Heart right ventricle (tissue), 16 donors: Measurements from ENCODE around the gene FAM187B. TPM values are rescaled to one million over a fixed set of nuclear protein-coding genes. Genes with fewer than 3 reads are reported as not detected.

Experiments
- ATAC-seq, 8 donors: fragments of 200-7000 bp; cut with Tn5 transposase; one replicate each; pipeline ENCODE4 v1.9.1; 2020; ENCODE audit warnings: mild to moderate bottlenecking in 8 of 8, moderate library complexity in 8 of 8, moderate number of reproducible peaks in 1 of 8
- DNase-seq, 2 donors: peaks; one replicate each; pipeline ENCODE4 v3.0.0-alpha.2; 2020
- H3K27ac ChIP-seq, 10 donors: fragments of 200-600 bp; sonication (generic) in 2 of 10; one replicate each; pipeline versions ENCODE4 v1.5.0 to v1.8.0; 2020 to 2022; ENCODE audit warnings: mild to moderate bottlenecking in 3 of 10
- H3K27me3 ChIP-seq, 7 donors: fragments of 200-600 bp; one replicate each; pipeline ENCODE4 v1.8.0; 2021 to 2022; ENCODE audit warnings: mild to moderate bottlenecking in 2 of 7
- H3K36me3 ChIP-seq, 9 donors: fragments of 200-600 bp; sonication (generic) in 1 of 9; one replicate each; pipeline versions ENCODE4 v1.5.0 to v1.8.0; 2020 to 2022; ENCODE audit warnings: mild to moderate bottlenecking in 2 of 9
- H3K4me1 ChIP-seq, 9 donors: fragments of 200-600 bp; sonication (generic) in 1 of 9; one replicate each; pipeline versions ENCODE4 v1.5.0 to v1.8.0; 2020 to 2022; ENCODE audit warnings: mild to moderate bottlenecking in 4 of 9
- H3K4me3 ChIP-seq, 10 donors: fragments of 200-600 bp; sonication (generic) in 2 of 10; one replicate each; pipeline versions ENCODE4 v1.5.0 to v1.8.0; 2020 to 2022; ENCODE audit warnings: mild to moderate bottlenecking in 7 of 10, moderate library complexity in 2 of 10
- H3K9me3 ChIP-seq, 11 donors: fragments of 200-600 bp in 10 of 11; sonication (generic) in 2 of 11; one replicate each; pipeline versions ENCODE4 v1.5.0 to v1.8.0; 2013 to 2022; ENCODE audit warnings: mild to moderate bottlenecking in 2 of 11, control low read depth in 1 of 11, moderate library complexity in 1 of 11
- WGBS, 2 donors: extraction: QIAGEN DNeasy Blood & Tissue Kit; methylation state at CpG; one replicate each; pipeline ENCODE4 v1.1.7; 2013; ENCODE audit warnings: inconsistent platforms in 1 of 2; 5-methylcytosine and 5-hydroxymethylcytosine counted together
- intact Hi-C, 10 donors: fragments of 100-400 bp; cut with DNase I; formaldehyde crosslinking; loops; one replicate each; pipeline versions ENCODE4 v1.11.1 to v1.14.2; 2022
- polyA plus RNA-seq, 2 donors: library from polyadenylated mRNA; stranded (reverse); fragments of 200-250 nt; gene quantifications; one replicate each; pipeline ENCODE4 v1.2.3, GENCODE V29; 2013
- total RNA-seq, 10 donors: library from RNA; stranded (reverse); fragmentation: NEBNext Ultra II Directional in 3 of 10; extraction: Animal tissue kit (Norgen Biotek cat#: 25700) in 3 of 10; gene quantifications; one replicate each; pipeline versions ENCODE4 v1.2.1 to v1.2.4, GENCODE V29; 2021 to 2023
- TF ChIP-seq, protein P1 (sequence below), 9 donors: fragments of 200-600 bp; sonication (generic) in 2 of 9; IDR thresholded peaks; one replicate each; pipeline versions ENCODE4 v1.5.0 to v1.8.0; 2021 to 2022; ENCODE audit warnings: antibody characterized with exemption in 9 of 9, mild to moderate bottlenecking in 5 of 9, moderate library complexity in 1 of 9
- donor health status: Arrhythmogenic right ventricular cardiomyopathy.
- donor health status: ischemic (EF 13 %, LVEDD 7.1; RV severe dilation, severe dysfunction).
- donor health status: healthy with polysubstance abuse.
- donor health status: DM: no; HTN: yes; CAD: no.
- donor health status: DM: no; HTN: no; CAD: no.
- donor health status: ischemic (EF 25% LVEDD 6.9; RV normal size, moderate dysfunction).
- donor health status: ischemic (EF 25% LVEDD 5.7; RV mildly dilated, moderate dysfunction).
- donor health status: healthy.
- donor health status: DM: yes; HTN: yes; CAD: no.
- donor health status: Ischemic cardiomyopathy.
- donor health status: ischemic (EF 35%, LVEDD 5.7; RV mildly dilated, moderate dysfunction).
- donor health status: nonischemic (EF 11% LVEDD 7.7; RV severe dilation, severe dysfunction).
- donor health status: DM: yes; HTN: yes; CAD: no.
- donor health status: PGD.
- donor health status: ischemic (EF 29% LVEDD 5.4; RV normal size, mild dysfunction).
- donor health status: nonischemic (EF 23%, LVEDD 6.1; RV moderate dilation, normal function).

FAM187B gene
- total and polyA plus RNA-seq, 12 donors = 0.48 TPM; not detected in 11

DNA sequence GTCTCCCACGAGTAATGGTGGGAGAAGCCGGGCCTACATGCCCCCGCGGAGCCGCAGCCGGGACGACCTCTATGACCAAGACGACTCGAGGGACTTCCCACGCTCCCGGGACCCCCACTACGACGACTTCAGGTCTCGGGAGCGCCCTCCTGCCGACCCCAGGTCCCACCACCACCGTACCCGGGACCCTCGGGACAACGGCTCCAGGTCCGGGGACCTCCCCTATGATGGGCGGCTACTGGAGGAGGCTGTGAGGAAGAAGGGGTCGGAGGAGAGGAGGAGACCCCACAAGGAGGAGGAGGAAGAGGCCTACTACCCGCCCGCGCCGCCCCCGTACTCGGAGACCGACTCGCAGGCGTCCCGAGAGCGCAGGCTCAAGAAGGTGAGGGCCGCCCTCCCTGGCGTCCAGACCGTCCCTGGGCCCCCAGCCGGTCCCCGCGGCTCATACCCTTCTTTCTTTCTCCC is 38.8 kb upstream of the FAM187B start:
- H3K27ac ChIP-seq = peak overlapping the region; percentile 87 to 100 (median 96)
- DNase-seq = peak; percentile 50 to 68
- WGBS, 2 donors = 0% methylated on average over 40 of the region's 40 CpGs
- peaks cover 13 to 54% (median 42%) of the 10 kb centered on the region in 9 donors for H3K4me1 ChIP-seq
- peak; percentile 35 to 71 (median 58) for ATAC-seq
- H3K36me3 ChIP-seq = peaks cover 8 to 26% (median 21%) of the 10 kb centered on the region in 9 donors
- TF ChIP-seq, protein P1, sequence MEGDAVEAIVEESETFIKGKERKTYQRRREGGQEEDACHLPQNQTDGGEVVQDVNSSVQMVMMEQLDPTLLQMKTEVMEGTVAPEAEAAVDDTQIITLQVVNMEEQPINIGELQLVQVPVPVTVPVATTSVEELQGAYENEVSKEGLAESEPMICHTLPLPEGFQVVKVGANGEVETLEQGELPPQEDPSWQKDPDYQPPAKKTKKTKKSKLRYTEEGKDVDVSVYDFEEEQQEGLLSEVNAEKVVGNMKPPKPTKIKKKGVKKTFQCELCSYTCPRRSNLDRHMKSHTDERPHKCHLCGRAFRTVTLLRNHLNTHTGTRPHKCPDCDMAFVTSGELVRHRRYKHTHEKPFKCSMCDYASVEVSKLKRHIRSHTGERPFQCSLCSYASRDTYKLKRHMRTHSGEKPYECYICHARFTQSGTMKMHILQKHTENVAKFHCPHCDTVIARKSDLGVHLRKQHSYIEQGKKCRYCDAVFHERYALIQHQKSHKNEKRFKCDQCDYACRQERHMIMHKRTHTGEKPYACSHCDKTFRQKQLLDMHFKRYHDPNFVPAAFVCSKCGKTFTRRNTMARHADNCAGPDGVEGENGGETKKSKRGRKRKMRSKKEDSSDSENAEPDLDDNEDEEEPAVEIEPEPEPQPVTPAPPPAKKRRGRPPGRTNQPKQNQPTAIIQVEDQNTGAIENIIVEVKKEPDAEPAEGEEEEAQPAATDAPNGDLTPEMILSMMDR (IDR thresholded peaks at IDR 0.05) = no peak
- peak overlapping the region; percentile 62 to 99 (median 89) for H3K4me3 ChIP-seq
- no peaks in the 10 kb centered on the region for H3K9me3 ChIP-seq
- no peaks in the 10 kb centered on the region for H3K27me3 ChIP-seq
- intact Hi-C loops = loop anchor here in 6 of 10 donors (5.0 to 10.0 kb wide), 4 partner anchors 110 to 293 kb away; partner anchors contain the start of genes FXYD7 (in 3 of the 6), FXYD1 (in 2 of the 6) and LGI4 (in 2 of the 6)

- H3K27me3 ChIP-seq = no peaks in the 10 kb centered on the region
- TF ChIP-seq, protein P1 (IDR thresholded peaks at IDR 0.05) = no peak
- H3K27ac ChIP-seq = peak overlapping the region; percentile 87 to 100 (median 96)
- peak overlapping the region; percentile 62 to 99 (median 89) for H3K4me3 ChIP-seq
- H3K4me1 ChIP-seq = peaks cover 13 to 59% (median 42%) of the 10 kb centered on the region in 9 donors
- ATAC-seq (peak; percentile 5 to 40 (median 24)), DNase-seq (peak in 1 of 2 donors; percentile 55)
- H3K36me3 ChIP-seq = peaks cover 6 to 20% (median 16%) of the 10 kb centered on the region in 9 donors
- intact Hi-C loops = loop anchor here in 6 of 10 donors (5.0 to 10.0 kb wide), 4 partner anchors 109 to 292 kb away; partner anchors contain the start of genes FXYD7 (in 3 of the 6), FXYD1 (in 2 of the 6) and LGI4 (in 2 of the 6)
- H3K9me3 ChIP-seq = no peaks in the 10 kb centered on the region
- WGBS, 2 donors = 34 to 37% methylated on average over 39 of the region's 39 CpGs
Observed at GRCh38 chr19:35266520-35267352, 38.2 kb upstream of the FAM187B start.

DNA sequence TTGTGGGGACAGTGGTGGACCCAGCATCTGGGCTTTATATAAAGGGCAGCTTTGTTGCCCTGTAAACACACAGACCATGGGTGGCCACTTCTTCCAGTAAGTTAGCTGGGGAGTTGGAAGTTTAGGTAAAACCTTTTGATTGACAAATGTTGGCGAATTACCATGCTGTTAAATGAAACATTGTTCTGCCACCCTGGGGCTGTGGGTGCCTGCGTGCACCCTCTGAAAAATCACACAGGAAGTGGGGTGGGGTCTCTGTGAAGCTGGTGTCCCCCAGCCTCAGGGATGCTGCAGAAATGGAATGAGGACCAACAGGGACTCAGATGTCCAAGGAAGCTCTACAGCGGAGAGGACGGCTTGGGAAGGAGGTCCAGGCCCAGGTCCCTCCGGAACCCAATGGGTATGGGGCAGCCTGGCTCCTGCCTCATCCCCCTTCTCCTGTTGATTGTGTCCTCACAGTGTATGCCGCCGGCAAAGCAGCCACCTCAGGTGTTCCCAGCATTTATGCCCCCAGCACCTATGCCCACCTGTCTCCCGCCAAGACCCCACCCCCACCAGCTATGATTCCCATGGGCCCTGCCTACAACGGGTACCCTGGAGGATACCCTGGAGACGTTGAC is 37.5 kb upstream of the FAM187B start:
- Histone ChIP-seq H3K36me3 (peaks cover 1 to 13% (median 8%) of the 10 kb centered on the region in 9 donors), H3K9me3 (no peaks in the 10 kb centered on the region), H3K27ac (peak overlapping the region in 5 of 10 donors; percentile 7 to 99 (median 22)), H3K4me3 (no peak overlapping the region), H3K27me3 (no peaks in the 10 kb centered on the region), H3K4me1 (peaks cover 13 to 64% (median 44%) of the 10 kb centered on the region in 9 donors)
- intact Hi-C loops = loop anchor here in 6 of 10 donors (5.0 to 10.0 kb wide), 4 partner anchors 109 to 291 kb away; partner anchors contain the start of genes FXYD7 (in 3 of the 6), FXYD1 (in 2 of the 6) and LGI4 (in 2 of the 6)
- TF ChIP-seq, protein P1 (IDR thresholded peaks at IDR 0.05) = no peak
- ATAC-seq (peak in 1 of 8 donors; percentile 1), DNase-seq (no peak)
- WGBS, 2 donors = 83 to 89% methylated on average over 10 of the region's 10 CpGs
